ENCODE data around the gene HERPUD2. TPM values are rescaled to one million over a fixed set of nuclear protein-coding genes. Genes with fewer than 3 reads are reported as not detected.

The HERPUD2 gene
- polyA plus RNA-seq, 1 of the 3 experiments (the other 2 are of a cell fraction) = 39.2 TPM

GRCh38 chr7:35613150-35613549, 81.8 kb downstream of the HERPUD2 start:
- H3K36me3 ChIP-seq (replicated peaks in 1 of 2; ENCODE audit: control insufficient read depth in 1 of 2, insufficient read depth in 2 of 2, low read length in 1 of 2) = peaks cover 0 to 11% of the 10 kb centered on the region in 2 experiments
- no peaks in the 10 kb centered on the region for H3K9me2 ChIP-seq
- no peaks in the 10 kb centered on the region for H3F3A ChIP-seq (replicated peaks; ENCODE audit: insufficient read depth)
- CTCF ChIA-PET = interaction anchor here (1.7 to 10.3 kb wide), 2 partner anchors 11 to 75 kb away, joined by 5 to 123 read pairs; no protein-coding TSS in a partner anchor
- H3K4me1 ChIP-seq (ENCODE audit: control insufficient read depth in 1 of 2, insufficient read depth in 2 of 2, low read depth in 1 of 2, low read length in 1 of 2) = no peaks in the 10 kb centered on the region; a peak in 1 of 4 replicates
- 92% methylated on average over 2 of the region's 2 CpGs for WGBS (ENCODE audit: low lambda C conversion rate)
- DNase-seq = no peak
- POLR2A ChIA-PET = no interaction called here
- no peak overlapping the region for H3K4me2 ChIP-seq
- H3K9me3 ChIP-seq = no peaks in the 10 kb centered on the region
- H4K20me1 ChIP-seq (ENCODE audit: insufficient read depth) = no peaks in the 10 kb centered on the region
- H3K79me2 ChIP-seq (ENCODE audit: insufficient read depth) = no peaks in the 10 kb centered on the region
- no peak overlapping the region for H2AFZ ChIP-seq (ENCODE audit: low read depth)
- TF ChIP-seq JUND (IDR thresholded peaks at IDR 0.05) (no peak), POLR2AphosphoS5 (IDR thresholded peaks at IDR 0.05; ENCODE audit: low read depth, low read length) (no peak), RFX5 (IDR thresholded peaks at IDR 0.05; ENCODE audit: low read length) (no peak), TAF1 (IDR thresholded peaks at IDR 0.05; ENCODE audit: borderline replicate concordance, low read depth, low read length) (no peak), EZH2phosphoT487 (IDR thresholded peaks at IDR 0.05; ENCODE audit: borderline replicate concordance, low read depth) (no peak), TCF12 (IDR thresholded peaks at IDR 0.05) (no peak), FOXM1 (IDR thresholded peaks at IDR 0.05; ENCODE audit: low read depth) (no peak), EP300 (IDR thresholded peaks at IDR 0.05; ENCODE audit: borderline replicate concordance in 1 of 2, low read depth in 1 of 2, low read length in 1 of 2) (no peak), IRF3 (IDR thresholded peaks at IDR 0.05; ENCODE audit: low read depth, low read length) (no peak), TEAD4 (IDR thresholded peaks at IDR 0.05; ENCODE audit: borderline replicate concordance, insufficient read depth) (no peak)
- no peak overlapping the region for H3K27ac ChIP-seq (ENCODE audit: low read depth in 2 of 2, low read length in 1 of 2)
- H3K9ac ChIP-seq = no peak overlapping the region
- no peaks in the 10 kb centered on the region for H3K27me3 ChIP-seq (ENCODE audit: insufficient read depth)
- no peak overlapping the region for H3K4me3 ChIP-seq (ENCODE audit: low read depth in 2 of 2, low read length in 1 of 2)

GRCh38 chr7:35605760-35606159, 89.2 kb downstream of the HERPUD2 start:
- Histone ChIP-seq H2AFZ (ENCODE audit: low read depth) (no peak overlapping the region), H3K9me2 (no peaks in the 10 kb centered on the region), H3K4me3 (ENCODE audit: low read depth in 2 of 2, low read length in 1 of 2) (no peak overlapping the region), H3K9ac (no peak overlapping the region), H3K27me3 (ENCODE audit: insufficient read depth) (no peaks in the 10 kb centered on the region), H3K4me1 (ENCODE audit: control insufficient read depth in 1 of 2, insufficient read depth in 2 of 2, low read depth in 1 of 2, low read length in 1 of 2) (0 out of 4 replicates have a peak, but pooled peaks cover 0 to 4% of the 10 kb centered on the region in 2 experiments), H3K79me2 (ENCODE audit: insufficient read depth) (no peaks in the 10 kb centered on the region), H4K20me1 (ENCODE audit: insufficient read depth) (no peaks in the 10 kb centered on the region), H3K9me3 (no peaks in the 10 kb centered on the region), H3K36me3 (replicated peaks in 1 of 2; ENCODE audit: control insufficient read depth in 1 of 2, insufficient read depth in 2 of 2, low read length in 1 of 2) (no peaks in the 10 kb centered on the region), H3F3A (replicated peaks; ENCODE audit: insufficient read depth) (no peaks in the 10 kb centered on the region), H3K27ac (ENCODE audit: low read depth in 2 of 2, low read length in 1 of 2) (no peak overlapping the region), H3K4me2 (peak overlapping the region; percentile 18)
- ChIA-PET POLR2A (no interaction called here), CTCF (interaction anchor here (0.7 to 2.6 kb wide), 4 partner anchors 11 to 86 kb away, joined by 3 to 11 read pairs (median 4); no protein-coding TSS in a partner anchor)
- 29% methylated on average over 1 of the region's 1 CpG for WGBS (ENCODE audit: low lambda C conversion rate)
- peak; percentile 65; the same call in 1 of the 2 replicates for TF ChIP-seq RXRA (IDR thresholded peaks at IDR 0.05; ENCODE audit: borderline replicate concordance, low read depth)
- TF ChIP-seq USF2 (IDR thresholded peaks at IDR 0.05; ENCODE audit: borderline replicate concordance, low read depth, low read length) = no peak
- TF ChIP-seq USF1 (IDR thresholded peaks at IDR 0.05; ENCODE audit: borderline replicate concordance, low read depth) = no peak
- no peak for TF ChIP-seq TCF12 (IDR thresholded peaks at IDR 0.05)
- no peak for TF ChIP-seq GABPA (IDR thresholded peaks at IDR 0.05; ENCODE audit: low read depth)
- no peak for TF ChIP-seq FOXJ3 (CRISPR knock-in tag; IDR thresholded peaks at IDR 0.05)
- TF ChIP-seq JUND (IDR thresholded peaks at IDR 0.05) = peak; percentile 26; the same call in 1 of the 2 replicates
- peak; percentile 53; the same call in 1 of the 2 replicates for TF ChIP-seq FOSL2 (IDR thresholded peaks at IDR 0.05; ENCODE audit: borderline replicate concordance, low read depth)
- DNase-seq = no peak
